ENCODE results near the gene KLK10.

DNA sequence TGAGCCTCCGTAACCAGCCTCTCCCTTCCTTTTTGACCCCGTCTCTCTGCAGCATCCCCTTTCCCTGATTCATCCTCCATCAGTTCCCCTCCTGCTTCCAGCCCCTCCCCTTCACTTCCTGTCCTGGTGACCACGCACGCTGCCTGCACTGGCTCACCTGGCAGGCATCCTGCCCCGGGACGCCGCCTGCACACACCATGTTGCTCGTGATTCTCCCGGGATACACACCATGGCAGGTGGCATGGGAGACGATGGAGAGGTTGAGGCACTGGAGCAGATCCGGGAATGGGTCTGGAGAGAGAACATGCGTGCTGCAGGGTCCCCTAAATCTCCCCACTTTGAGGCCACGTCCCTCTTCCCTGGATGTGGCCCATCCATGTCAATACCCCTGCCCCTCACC, 11.1 kb upstream of the KLK10 start:
- TF ChIP-seq POLR2A (IDR thresholded peaks at IDR 0.05; ENCODE audit: low read depth, low read length), result no peak
- TF ChIP-seq TAF1 (IDR thresholded peaks at IDR 0.05; ENCODE audit: borderline replicate concordance, low read depth, low read length), result no peak
